ENCODE data around the gene PRKCD. TPM values are rescaled to one million over a fixed set of nuclear protein-coding genes. Genes with fewer than 3 reads are reported as not detected.

Gene PRKCD
- total RNA-seq, 4 donors from 2014 or later: 27.9 to 31.3 (median 29.3) TPM

GRCh38 chr3:53223025-53223424 is 62.0 kb downstream of the PRKCD start:
- Histone ChIP-seq H3K27ac (no peak overlapping the region), H3K36me3 (peaks cover 50% of the 10 kb centered on the region), H3K4me3 (no peak overlapping the region), H3K9me3 (no peaks in the 10 kb centered on the region), H3K27me3 (no peaks in the 10 kb centered on the region), H3K4me1 (no peaks in the 10 kb centered on the region)
- no peak for DNase-seq (ENCODE audit: low spot score in 2 of 2)
- WGBS: 74% methylated on average over 7 of the region's 7 CpGs
- TF ChIP-seq EP300 (IDR thresholded peaks at IDR 0.05): no peak
- TF ChIP-seq CTCF (IDR thresholded peaks at IDR 0.05): no peak
- TF ChIP-seq POLR2AphosphoS5 (IDR thresholded peaks at IDR 0.05): no peak
- TF ChIP-seq POLR2A (IDR thresholded peaks at IDR 0.05): no peak

GRCh38 chr3:53223541-53223966 is 62.5 kb downstream of the PRKCD start:
- Histone ChIP-seq H3K36me3 (peaks cover 56% of the 10 kb centered on the region), H3K4me3 (no peak overlapping the region)
- no peak for DNase-seq (ENCODE audit: low spot score in 2 of 2)

GRCh38 chr3:53224026-53224425 is 63.0 kb downstream of the PRKCD start:
- Histone ChIP-seq H3K36me3 (peaks cover 60% of the 10 kb centered on the region), H3K27ac (no peak overlapping the region), H3K27me3 (no peaks in the 10 kb centered on the region), H3K4me3 (no peak overlapping the region), H3K4me1 (no peaks in the 10 kb centered on the region), H3K9me3 (no peaks in the 10 kb centered on the region)
- 91% methylated on average over 4 of the region's 5 CpGs for WGBS
- TF ChIP-seq POLR2A (IDR thresholded peaks at IDR 0.05): no peak
- TF ChIP-seq CTCF (IDR thresholded peaks at IDR 0.05): no peak
- no peak for TF ChIP-seq POLR2AphosphoS5 (IDR thresholded peaks at IDR 0.05)
- TF ChIP-seq EP300 (IDR thresholded peaks at IDR 0.05): no peak
- no peak for DNase-seq (ENCODE audit: low spot score in 2 of 2)

More at GRCh38 chr3:53223541-53223966, 62.5 kb downstream of the PRKCD start:
- Histone ChIP-seq H3K4me1 (no peaks in the 10 kb centered on the region), H3K27ac (no peak overlapping the region), H3K27me3 (no peaks in the 10 kb centered on the region), H3K9me3 (no peaks in the 10 kb centered on the region)
- TF ChIP-seq POLR2AphosphoS5 (IDR thresholded peaks at IDR 0.05) (no peak), POLR2A (IDR thresholded peaks at IDR 0.05) (no peak), CTCF (IDR thresholded peaks at IDR 0.05) (no peak), EP300 (IDR thresholded peaks at IDR 0.05) (no peak)
- 100% methylated on average over 1 of the region's 9 CpGs for WGBS

GRCh38 chr3:53224536-53224935 is 63.5 kb downstream of the PRKCD start:
- Histone ChIP-seq H3K27ac (no peak overlapping the region), H3K4me3 (no peak overlapping the region), H3K27me3 (no peaks in the 10 kb centered on the region), H3K9me3 (no peaks in the 10 kb centered on the region), H3K4me1 (no peaks in the 10 kb centered on the region), H3K36me3 (peaks cover 65% of the 10 kb centered on the region)
- 94% methylated on average over 4 of the region's 5 CpGs for WGBS
- DNase-seq (ENCODE audit: low spot score in 2 of 2): no peak
- TF ChIP-seq POLR2A (IDR thresholded peaks at IDR 0.05) (no peak), CTCF (IDR thresholded peaks at IDR 0.05) (no peak), POLR2AphosphoS5 (IDR thresholded peaks at IDR 0.05) (no peak)

- Histone ChIP-seq H3K9me3 (no peaks in the 10 kb centered on the region), H3K36me3 (peaks cover 72% of the 10 kb centered on the region), H3K4me3 (no peak overlapping the region), H3K4me1 (no peaks in the 10 kb centered on the region), H3K27ac (no peak overlapping the region), H3K27me3 (no peaks in the 10 kb centered on the region)
- DNase-seq (ENCODE audit: low spot score in 2 of 2): no peak
- 94% methylated on average over 2 of the region's 6 CpGs for WGBS
- TF ChIP-seq EP300 (IDR thresholded peaks at IDR 0.05): no peak
- no peak for TF ChIP-seq POLR2AphosphoS5 (IDR thresholded peaks at IDR 0.05)
- TF ChIP-seq POLR2A (IDR thresholded peaks at IDR 0.05): no peak
- TF ChIP-seq CTCF (IDR thresholded peaks at IDR 0.05): no peak
Measured at GRCh38 chr3:53225181-53225580, 64.2 kb downstream of the PRKCD start.
